ENCODE measurements around the gene RHCE. TPM values are rescaled to one million over a fixed set of nuclear protein-coding genes. Genes with fewer than 3 reads are reported as not detected.

Gene RHCE
- total and polyA plus RNA-seq, 9 of the 15 experiments (the other 6 are each of a cell fraction or from before 2014, with no cell fraction given) = 5.4 to 31.5 (median 12.6) TPM

DNA sequence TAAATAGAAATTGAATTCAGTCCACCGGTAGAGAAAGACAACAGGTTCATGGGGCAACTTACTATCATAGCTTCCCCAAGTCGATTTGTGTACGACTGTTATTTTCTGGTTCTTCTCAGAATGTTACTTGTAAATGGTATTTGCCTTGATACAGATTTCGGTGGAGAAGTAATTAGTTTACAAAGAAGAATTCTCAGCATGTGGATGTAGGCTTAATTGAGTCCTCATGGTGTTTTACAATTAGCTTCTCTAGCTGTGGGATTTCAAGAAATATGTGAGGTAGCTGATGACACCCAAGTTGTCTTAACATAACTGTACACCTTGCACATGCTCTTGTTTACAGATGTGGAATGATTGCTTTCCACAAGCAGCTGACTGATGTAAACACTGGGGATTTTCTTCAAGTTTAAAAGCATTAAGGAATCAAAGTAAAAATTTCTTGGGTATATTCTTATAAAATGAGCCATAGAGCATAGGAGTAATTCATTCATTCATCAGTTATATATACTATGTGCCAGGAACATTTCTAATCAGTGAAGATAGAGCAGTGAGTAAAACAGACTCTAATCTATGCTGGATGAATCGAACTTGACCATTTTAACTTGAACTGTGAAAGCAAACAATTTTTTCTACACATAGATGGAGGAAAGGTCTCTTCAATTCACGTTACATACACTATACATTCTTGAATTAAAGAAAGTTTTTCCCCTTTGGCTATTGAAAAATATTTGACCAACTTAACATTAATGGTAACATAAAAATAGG lies 11.5 kb upstream of the RHCE start (continued):
- TF ChIP-seq, protein P1, sequence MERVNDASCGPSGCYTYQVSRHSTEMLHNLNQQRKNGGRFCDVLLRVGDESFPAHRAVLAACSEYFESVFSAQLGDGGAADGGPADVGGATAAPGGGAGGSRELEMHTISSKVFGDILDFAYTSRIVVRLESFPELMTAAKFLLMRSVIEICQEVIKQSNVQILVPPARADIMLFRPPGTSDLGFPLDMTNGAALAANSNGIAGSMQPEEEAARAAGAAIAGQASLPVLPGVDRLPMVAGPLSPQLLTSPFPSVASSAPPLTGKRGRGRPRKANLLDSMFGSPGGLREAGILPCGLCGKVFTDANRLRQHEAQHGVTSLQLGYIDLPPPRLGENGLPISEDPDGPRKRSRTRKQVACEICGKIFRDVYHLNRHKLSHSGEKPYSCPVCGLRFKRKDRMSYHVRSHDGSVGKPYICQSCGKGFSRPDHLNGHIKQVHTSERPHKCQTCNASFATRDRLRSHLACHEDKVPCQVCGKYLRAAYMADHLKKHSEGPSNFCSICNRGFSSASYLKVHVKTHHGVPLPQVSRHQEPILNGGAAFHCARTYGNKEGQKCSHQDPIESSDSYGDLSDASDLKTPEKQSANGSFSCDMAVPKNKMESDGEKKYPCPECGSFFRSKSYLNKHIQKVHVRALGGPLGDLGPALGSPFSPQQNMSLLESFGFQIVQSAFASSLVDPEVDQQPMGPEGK (CRISPR knock-in tag; IDR thresholded peaks at IDR 0.05; ENCODE audit: borderline replicate concordance) = no peak
- TF ChIP-seq TAF1 (IDR thresholded peaks at IDR 0.05; ENCODE audit: control insufficient read depth, extremely low read depth, insufficient read depth, low read length, severe bottlenecking) (no peak), SRSF3 (IDR thresholded peaks at IDR 0.05; ENCODE audit: insufficient read depth, low read length) (no peak), ZNF436 (CRISPR knock-in tag; IDR thresholded peaks at IDR 0.05) (no peak), XRCC3 (IDR thresholded peaks at IDR 0.05) (no peak), HIVEP1 (CRISPR knock-in tag; IDR thresholded peaks at IDR 0.05) (no peak), IRF2 (CRISPR knock-in tag; IDR thresholded peaks at IDR 0.05) (no peak), JUN (IDR thresholded peaks at IDR 0.05; ENCODE audit: borderline replicate concordance, low read depth, low read length) (no peak), JUN (CRISPR knock-in tag; IDR thresholded peaks at IDR 0.05; ENCODE audit: borderline replicate concordance) (no peak), MNT (conservative IDR thresholded peaks at IDR 0.05) (peak; percentile 97 to 98), RB1 (IDR thresholded peaks at IDR 0.05; ENCODE audit: low read depth) (no peak), NFATC3 (IDR thresholded peaks at IDR 0.05) (0 out of 2 replicates have a peak, but pooled peaks have one; percentile 59), TCF3 (CRISPR knock-in tag; IDR thresholded peaks at IDR 0.05) (peak; percentile 27; the same call in 1 of the 2 replicates), TCF7 (IDR thresholded peaks at IDR 0.05; ENCODE audit: borderline replicate concordance) (no peak), SREBF1 (IDR thresholded peaks at IDR 0.05; ENCODE audit: borderline replicate concordance, low read depth, low read length) (no peak), ZNF583 (CRISPR knock-in tag; IDR thresholded peaks at IDR 0.05) (no peak), BHLHE40 (IDR thresholded peaks at IDR 0.05; ENCODE audit: low read length) (peak; percentile 50; the same call in 1 of the 2 replicates)
- TF ChIP-seq, protein P2, sequence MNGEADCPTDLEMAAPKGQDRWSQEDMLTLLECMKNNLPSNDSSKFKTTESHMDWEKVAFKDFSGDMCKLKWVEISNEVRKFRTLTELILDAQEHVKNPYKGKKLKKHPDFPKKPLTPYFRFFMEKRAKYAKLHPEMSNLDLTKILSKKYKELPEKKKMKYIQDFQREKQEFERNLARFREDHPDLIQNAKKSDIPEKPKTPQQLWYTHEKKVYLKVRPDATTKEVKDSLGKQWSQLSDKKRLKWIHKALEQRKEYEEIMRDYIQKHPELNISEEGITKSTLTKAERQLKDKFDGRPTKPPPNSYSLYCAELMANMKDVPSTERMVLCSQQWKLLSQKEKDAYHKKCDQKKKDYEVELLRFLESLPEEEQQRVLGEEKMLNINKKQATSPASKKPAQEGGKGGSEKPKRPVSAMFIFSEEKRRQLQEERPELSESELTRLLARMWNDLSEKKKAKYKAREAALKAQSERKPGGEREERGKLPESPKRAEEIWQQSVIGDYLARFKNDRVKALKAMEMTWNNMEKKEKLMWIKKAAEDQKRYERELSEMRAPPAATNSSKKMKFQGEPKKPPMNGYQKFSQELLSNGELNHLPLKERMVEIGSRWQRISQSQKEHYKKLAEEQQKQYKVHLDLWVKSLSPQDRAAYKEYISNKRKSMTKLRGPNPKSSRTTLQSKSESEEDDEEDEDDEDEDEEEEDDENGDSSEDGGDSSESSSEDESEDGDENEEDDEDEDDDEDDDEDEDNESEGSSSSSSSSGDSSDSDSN (IDR thresholded peaks at IDR 0.05; ENCODE audit: borderline replicate concordance in 1 of 2, low read depth in 2 of 2, low read length in 2 of 2) = no peak

Data from K562 (cell line).